Prostate gland (tissue), 2 donors: Measurements from ENCODE around the gene AP2B1.

Source experiments
- CTCF ChIP-seq, 4 experiments: fragments of 200-600 bp in 2 of 4; fragments of 450-650 bp in 2 of 4; sonication (generic) in 2 of 4; IDR thresholded peaks; 1 replicate in 3 of 4; 2 replicates in 1 of 4; pipeline ENCODE4 v1.5.1; 2016 to 2019; ENCODE audit warnings: antibody characterized with exemption in 4 of 4, mild to moderate bottlenecking in 2 of 4, moderate library complexity in 2 of 4
- POLR2A ChIP-seq: fragments of 450-650 bp; IDR thresholded peaks from one replicate; pipeline ENCODE4 v1.6.1; 2016; ENCODE audit warnings: antibody characterized with exemption, mild to moderate bottlenecking

- TF ChIP-seq CTCF (IDR thresholded peaks at IDR 0.05) (no peak), POLR2A (no peak)
These were observed 113.0 kb downstream of the AP2B1 start for GRCh38 chr17:35700150-35700549.
